Mucosa of stomach (tissue), 1 donor: ENCODE results near the gene E4F1.

Source experiments
- H3K27me3 ChIP-seq: one replicate; pipeline ENCODE4 v1.7.0; 2013; ENCODE audit warnings: mild to moderate bottlenecking, low read length; ENCODE audit not compliant: control insufficient read depth, insufficient read depth
- H3K36me3 ChIP-seq: one replicate; pipeline ENCODE4 v1.7.0; 2013; ENCODE audit warnings: low read length; ENCODE audit not compliant: control insufficient read depth, insufficient read depth
- H3K4me1 ChIP-seq: one replicate; pipeline ENCODE4 v1.7.0; 2013; ENCODE audit warnings: mild to moderate bottlenecking, low read length; ENCODE audit not compliant: control insufficient read depth, insufficient read depth
- H3K4me3 ChIP-seq: one replicate; pipeline ENCODE4 v1.7.0; 2013; ENCODE audit warnings: low read length
- H3K9ac ChIP-seq: one replicate; pipeline ENCODE4 v1.7.0; 2013; ENCODE audit warnings: mild to moderate bottlenecking, low read length, moderate library complexity
- H3K9me3 ChIP-seq: one replicate; pipeline ENCODE4 v1.7.0; 2013; ENCODE audit warnings: mild to moderate bottlenecking, low read length, moderate library complexity; ENCODE audit not compliant: control insufficient read depth
- donor health status: Pancreatic carcinoma.

Gene E4F1

GRCh38 chr16:2277466-2278271, 54.3 kb downstream of the E4F1 start:
- Histone ChIP-seq H3K9ac (no peak overlapping the region), H3K27me3 (peaks cover 5% of the 10 kb centered on the region), H3K36me3 (no peaks in the 10 kb centered on the region), H3K4me3 (no peak overlapping the region), H3K4me1 (no peaks in the 10 kb centered on the region), H3K9me3 (no peaks in the 10 kb centered on the region)

- Histone ChIP-seq H3K9me3 (no peaks in the 10 kb centered on the region), H3K4me1 (no peaks in the 10 kb centered on the region), H3K36me3 (no peaks in the 10 kb centered on the region), H3K4me3 (no peak overlapping the region), H3K27me3 (peaks cover 5% of the 10 kb centered on the region), H3K9ac (no peak overlapping the region)
Observed at GRCh38 chr16:2278272-2278608, 54.8 kb downstream of the E4F1 start.

- H3K27me3 ChIP-seq = peaks cover 5% of the 10 kb centered on the region
Observed at GRCh38 chr16:2278956-2279800, 55.8 kb downstream of the E4F1 start.

GRCh38 chr16:2280461-2280860, 57.1 kb downstream of the E4F1 start:
- H3K4me3 ChIP-seq = no peak overlapping the region
- H3K9me3 ChIP-seq = no peaks in the 10 kb centered on the region
- H3K36me3 ChIP-seq = no peaks in the 10 kb centered on the region
- no peaks in the 10 kb centered on the region for H3K4me1 ChIP-seq
- H3K27me3 ChIP-seq = peaks cover 5% of the 10 kb centered on the region
- H3K9ac ChIP-seq = no peak overlapping the region

More at GRCh38 chr16:2278956-2279800, 55.8 kb downstream of the E4F1 start:
- H3K9me3 ChIP-seq = no peaks in the 10 kb centered on the region
- H3K9ac ChIP-seq = no peak overlapping the region
- H3K4me3 ChIP-seq = no peak overlapping the region
- no peaks in the 10 kb centered on the region for H3K4me1 ChIP-seq
- no peaks in the 10 kb centered on the region for H3K36me3 ChIP-seq

- no peaks in the 10 kb centered on the region for H3K9me3 ChIP-seq
- no peak overlapping the region for H3K4me3 ChIP-seq
- peaks cover 2% of the 10 kb centered on the region for H3K27me3 ChIP-seq
- H3K4me1 ChIP-seq = no peaks in the 10 kb centered on the region
- no peaks in the 10 kb centered on the region for H3K36me3 ChIP-seq
- no peak overlapping the region for H3K9ac ChIP-seq
Observed at GRCh38 chr16:2280981-2281542, 57.7 kb downstream of the E4F1 start.

- Histone ChIP-seq H3K4me1 (no peaks in the 10 kb centered on the region), H3K36me3 (no peaks in the 10 kb centered on the region)
Observed at GRCh38 chr16:2282262-2282661, 58.9 kb downstream of the E4F1 start.

GRCh38 chr16:2282866-2283555, 59.6 kb downstream of the E4F1 start:
- no peaks in the 10 kb centered on the region for H3K9me3 ChIP-seq
- no peaks in the 10 kb centered on the region for H3K27me3 ChIP-seq
- H3K4me1 ChIP-seq = no peaks in the 10 kb centered on the region
- no peak overlapping the region for H3K9ac ChIP-seq
- no peak overlapping the region for H3K4me3 ChIP-seq
- no peaks in the 10 kb centered on the region for H3K36me3 ChIP-seq

More at GRCh38 chr16:2282262-2282661, 58.9 kb downstream of the E4F1 start:
- H3K9ac ChIP-seq = no peak overlapping the region
- no peaks in the 10 kb centered on the region for H3K27me3 ChIP-seq
- H3K9me3 ChIP-seq = no peaks in the 10 kb centered on the region
- no peak overlapping the region for H3K4me3 ChIP-seq

GRCh38 chr16:2284001-2284770, 60.8 kb downstream of the E4F1 start:
- H3K9me3 ChIP-seq = no peaks in the 10 kb centered on the region
- no peak overlapping the region for H3K9ac ChIP-seq
- H3K36me3 ChIP-seq = no peaks in the 10 kb centered on the region
- H3K27me3 ChIP-seq = no peaks in the 10 kb centered on the region
- H3K4me3 ChIP-seq = no peak overlapping the region
- H3K4me1 ChIP-seq = no peaks in the 10 kb centered on the region

- H3K27me3 ChIP-seq = no peaks in the 10 kb centered on the region
- no peaks in the 10 kb centered on the region for H3K9me3 ChIP-seq
- H3K4me1 ChIP-seq = no peaks in the 10 kb centered on the region
- H3K9ac ChIP-seq = no peak overlapping the region
- no peak overlapping the region for H3K4me3 ChIP-seq
- H3K36me3 ChIP-seq = no peaks in the 10 kb centered on the region
Observed at GRCh38 chr16:2284797-2285576, 61.6 kb downstream of the E4F1 start.
